Activated CD4-positive, alpha-beta memory T cell treated with anti-CD3 and anti-CD28 coated beads for 36 hours (primary cell): ENCODE measurements around the gene MPND. TPM values are rescaled to one million over a fixed set of nuclear protein-coding genes. Genes with fewer than 3 reads are reported as not detected.

Experiments used
- CTCF ChIA-PET: fragments of 350-600 bp; sonication (Branson Sonifier 250); formaldehyde crosslinking; loops from one replicate; lab custom pipeline; 2021; ENCODE audit warnings: antibody characterized with exemption, inconsistent platforms; lab: Charles Lee
- POLR2A ChIA-PET: fragments of 350-600 bp; sonication (Branson Sonifier 250); formaldehyde crosslinking; loops from one replicate; lab custom pipeline; 2021; ENCODE audit warnings: antibody characterized with exemption; lab: Charles Lee
- DNase-seq: peaks from one replicate; pipeline ENCODE4 v3.0.0-alpha.2; 2020
- H3K27ac Mint-ChIP-seq: one replicate; pipeline ENCODE4 v1.8.0; 2021; ENCODE audit warnings: mixed read lengths
- H3K27me3 Mint-ChIP-seq: one replicate; pipeline ENCODE4 v1.8.0; 2021; ENCODE audit warnings: mixed read lengths
- H3K36me3 Mint-ChIP-seq: one replicate; pipeline ENCODE4 v1.8.0; 2021; ENCODE audit warnings: mixed read lengths
- H3K4me1 Mint-ChIP-seq: one replicate; pipeline ENCODE4 v1.8.0; 2021; ENCODE audit warnings: low read depth, mixed read lengths
- H3K4me3 Mint-ChIP-seq: one replicate; pipeline ENCODE4 v1.8.0; 2021; ENCODE audit warnings: mild to moderate bottlenecking, mixed read lengths
- H3K9me3 Mint-ChIP-seq: one replicate; pipeline ENCODE4 v1.8.0; 2021; ENCODE audit warnings: mixed read lengths
- intact Hi-C: fragments of 100-400 bp; cut with micrococcal nuclease; formaldehyde crosslinking; loops from one replicate; pipeline ENCODE4 v1.15.1; 2023
- total RNA-seq, 2 experiments: library from RNA; stranded (reverse); gene quantifications; one replicate each; pipeline ENCODE4 v1.2.3, GENCODE V29; 2021

Gene MPND
- total RNA-seq, 2 experiments from 2014 or later = 19.6 to 22.6 TPM

DNA sequence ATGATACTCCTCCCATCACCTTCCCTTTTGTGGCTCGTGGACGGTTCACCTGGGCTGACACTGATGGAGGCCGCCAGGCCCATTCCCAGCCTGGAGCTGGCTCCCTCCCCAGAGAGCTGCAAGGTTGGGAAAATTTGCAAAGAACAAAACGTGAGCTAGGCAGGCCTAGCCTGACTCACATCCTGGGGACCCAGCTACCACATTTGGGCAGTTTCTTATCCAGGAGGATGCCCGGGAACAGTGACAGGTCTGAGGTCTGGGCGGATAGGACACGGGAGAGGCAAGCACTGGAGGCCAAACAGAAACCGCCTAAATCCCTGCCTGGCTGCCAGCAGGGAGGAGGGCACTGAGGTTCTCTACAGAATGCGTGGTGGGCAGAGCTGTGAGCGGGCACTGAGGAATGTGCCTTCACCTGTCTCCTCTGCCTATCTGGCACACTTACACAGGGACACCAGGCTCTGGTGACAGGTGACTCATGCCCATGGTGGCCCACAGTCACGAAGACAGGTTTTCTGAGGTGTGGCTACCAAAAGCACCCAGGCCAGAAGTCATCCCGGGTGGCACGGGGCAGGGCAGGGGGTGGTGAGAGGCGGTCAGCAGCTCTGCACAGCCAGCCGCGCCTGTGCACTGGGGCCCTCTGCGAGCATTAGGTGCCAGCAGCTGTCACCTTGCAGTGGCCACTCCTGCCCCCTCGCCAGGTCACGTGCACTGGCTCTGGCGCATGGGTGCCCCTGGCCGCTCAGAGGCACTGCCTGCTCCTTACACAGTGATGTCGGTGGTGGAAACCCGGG is 33.8 kb downstream of the MPND start:
- intact Hi-C loops = no loop called here
- Mint-ChIP-seq H3K4me1 (peaks cover 65% of the 10 kb centered on the region), H3K4me3 (no peak overlapping the region), H3K36me3 (no peaks in the 10 kb centered on the region), H3K27me3 (no peaks in the 10 kb centered on the region), H3K27ac (peak overlapping the region; percentile 58), H3K9me3 (no peaks in the 10 kb centered on the region)
- POLR2A ChIA-PET = no interaction called here
- no peak for DNase-seq
- CTCF ChIA-PET = interaction anchor here (1.0 to 4.5 kb wide), 3 partner anchors 7 to 25 kb away, joined by 4 to 32 read pairs (median 7); partner anchors contain the start of genes CHAF1A and SH3GL1

DNA sequence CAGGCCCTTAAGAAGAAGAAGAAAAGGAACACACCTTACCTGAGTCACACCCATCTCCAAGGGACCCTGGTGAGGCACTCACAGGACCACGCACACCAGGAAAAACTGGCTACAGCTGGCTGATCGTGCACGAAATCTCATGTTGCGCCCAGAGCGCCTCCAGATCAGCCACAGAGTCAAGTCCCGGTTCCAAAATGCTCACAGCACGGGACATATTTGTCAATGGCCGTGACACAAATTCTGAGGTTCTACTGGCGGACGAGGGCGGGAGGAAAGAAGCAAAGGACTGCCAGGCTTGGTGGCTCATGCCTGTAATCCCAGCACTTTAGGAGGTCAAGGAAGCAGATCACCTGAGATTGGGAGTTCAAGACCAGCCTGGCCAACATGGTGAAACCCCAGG is 35.5 kb downstream of the MPND start:
- DNase-seq = no peak
- Mint-ChIP-seq H3K4me3 (peak overlapping the region; percentile 74), H3K36me3 (no peaks in the 10 kb centered on the region), H3K9me3 (no peaks in the 10 kb centered on the region), H3K4me1 (peaks cover 63% of the 10 kb centered on the region), H3K27ac (peak overlapping the region; percentile 92), H3K27me3 (no peaks in the 10 kb centered on the region)
- ChIA-PET POLR2A (interaction anchor here (1.0 to 2.5 kb wide), 3 partner anchors 9 to 24 kb away, joined by 3 to 7 read pairs (median 5); partner anchors contain the start of genes CHAF1A and SH3GL1), CTCF (interaction anchor here (1.3 to 4.5 kb wide), 3 partner anchors 9 to 112 kb away, joined by 4 to 32 read pairs (median 7); partner anchors contain the start of genes CHAF1A and SH3GL1)
- intact Hi-C loops = loop anchor here (1.0 kb wide), 2 partner anchors 10 to 372 kb away; partner anchors contain the start of gene PIAS4

DNA sequence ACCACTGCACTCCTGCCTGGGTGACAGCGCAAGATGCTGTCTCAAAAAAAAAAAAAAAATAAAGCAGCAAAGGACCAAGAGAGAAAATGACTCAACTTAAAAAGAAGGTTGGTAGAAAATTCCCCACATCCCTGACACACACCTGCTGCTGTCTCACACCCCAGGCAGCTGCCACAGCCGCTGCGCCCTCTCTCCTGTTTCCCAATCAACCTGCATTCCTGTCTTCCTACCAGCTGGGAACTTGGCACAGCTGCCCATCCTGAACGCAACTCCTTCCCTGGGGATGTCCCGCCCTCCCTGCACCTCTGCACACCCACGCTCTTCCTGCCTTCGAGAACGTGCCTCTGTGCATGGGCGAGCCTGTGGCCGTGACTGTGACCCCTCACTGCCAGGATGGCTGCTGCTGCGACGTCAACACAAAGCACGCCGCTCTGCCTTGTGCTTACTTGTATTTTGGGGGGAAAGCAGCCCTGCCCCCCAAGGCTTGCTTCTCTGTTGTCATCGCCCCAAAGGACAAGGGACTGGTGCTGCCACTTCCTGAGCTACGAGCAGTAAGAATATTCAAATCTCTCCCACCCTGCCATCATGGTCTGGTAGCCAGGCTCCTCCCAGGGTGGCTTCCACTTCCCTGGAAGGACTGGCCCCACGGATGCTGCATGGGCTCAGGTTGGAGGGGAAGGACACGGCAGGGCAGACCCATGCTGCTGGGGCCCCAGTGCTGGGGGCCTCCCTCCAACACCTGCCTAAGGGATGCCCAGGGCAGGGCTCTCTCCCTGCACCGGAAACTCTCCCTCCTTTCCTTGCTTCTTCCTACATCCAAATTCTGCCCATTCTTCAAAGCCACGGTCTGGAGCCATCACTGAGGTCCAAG is 36.3 kb downstream of the MPND start:
- no peaks in the 10 kb centered on the region for H3K27me3 Mint-ChIP-seq
- peak overlapping the region; percentile 92 for H3K27ac Mint-ChIP-seq
- H3K9me3 Mint-ChIP-seq = no peaks in the 10 kb centered on the region
- ChIA-PET CTCF (interaction anchor here (1.3 to 4.5 kb wide), 4 partner anchors 10 to 113 kb away, joined by 4 to 32 read pairs (median 6); partner anchors contain the start of genes CHAF1A and SH3GL1), POLR2A (interaction anchor here (0.6 to 2.5 kb wide), 4 partner anchors 10 to 23 kb away, joined by 3 to 7 read pairs (median 5); partner anchors contain the start of genes CHAF1A and SH3GL1)
- H3K36me3 Mint-ChIP-seq = no peaks in the 10 kb centered on the region
- peak; percentile 61 for DNase-seq
- peaks cover 58% of the 10 kb centered on the region for H3K4me1 Mint-ChIP-seq
- intact Hi-C loops = loop anchor here (1.0 kb wide), 4 partner anchors 10 to 372 kb away; partner anchors contain the start of genes PIAS4 and SH3GL1
- peak overlapping the region; percentile 74 for H3K4me3 Mint-ChIP-seq

DNA sequence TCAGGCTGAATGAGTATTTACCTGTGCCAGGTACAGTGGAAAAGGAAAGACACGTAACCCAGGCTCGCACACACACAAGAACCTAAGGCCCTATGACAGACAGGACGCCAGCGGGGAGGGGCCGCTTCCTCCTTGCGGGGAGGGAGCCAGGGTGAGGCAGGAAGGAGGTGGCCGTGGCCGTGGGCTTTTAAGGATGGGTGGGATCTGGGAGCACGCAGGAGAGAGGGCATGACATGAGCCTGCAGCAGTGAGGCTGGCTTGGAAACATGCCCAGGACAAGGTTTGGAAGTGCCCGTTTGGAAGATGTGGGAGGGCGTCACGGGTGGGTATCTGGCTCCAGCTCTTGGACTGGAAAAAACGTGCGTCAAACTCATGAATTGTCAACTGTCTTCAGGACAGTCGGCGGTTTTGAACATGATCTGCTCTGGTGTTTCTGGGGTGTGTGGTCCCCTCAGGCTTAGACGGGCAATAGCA is 36.9 kb downstream of the MPND start:
- DNase-seq = peak; percentile 75
- intact Hi-C loops = loop anchor here (1.0 kb wide), 2 partner anchors 15 to 20 kb away; partner anchors contain the start of gene SH3GL1
- H3K9me3 Mint-ChIP-seq = no peaks in the 10 kb centered on the region
- H3K27me3 Mint-ChIP-seq = no peaks in the 10 kb centered on the region
- H3K4me1 Mint-ChIP-seq = peaks cover 58% of the 10 kb centered on the region
- peak overlapping the region; percentile 92 for H3K27ac Mint-ChIP-seq
- H3K4me3 Mint-ChIP-seq = peak overlapping the region; percentile 74
- CTCF ChIA-PET = interaction anchor here (1.0 to 4.5 kb wide), 6 partner anchors 10 to 114 kb away, joined by 3 to 32 read pairs (median 5); partner anchors contain the start of genes CHAF1A and SH3GL1
- H3K36me3 Mint-ChIP-seq = no peaks in the 10 kb centered on the region
- POLR2A ChIA-PET = interaction anchor here (1.6 to 2.5 kb wide), 2 partner anchors 11 to 22 kb away, joined by 5 to 7 read pairs; partner anchors contain the start of gene CHAF1A

- intact Hi-C loops = no loop called here
- Mint-ChIP-seq H3K36me3 (no peaks in the 10 kb centered on the region), H3K27me3 (no peaks in the 10 kb centered on the region), H3K9me3 (no peaks in the 10 kb centered on the region), H3K4me1 (peaks cover 30% of the 10 kb centered on the region), H3K4me3 (no peak overlapping the region), H3K27ac (no peak overlapping the region)
- DNase-seq = no peak
- ChIA-PET POLR2A (no interaction called here), CTCF (interaction anchor here (1.1 kb wide), 1 partner anchor 15 kb away, joined by 3 read pairs; the partner anchor contains the start of gene SH3GL1)
These were observed 42.1 kb downstream of the MPND start for GRCh38 chr19:4385291-4386040.

DNA sequence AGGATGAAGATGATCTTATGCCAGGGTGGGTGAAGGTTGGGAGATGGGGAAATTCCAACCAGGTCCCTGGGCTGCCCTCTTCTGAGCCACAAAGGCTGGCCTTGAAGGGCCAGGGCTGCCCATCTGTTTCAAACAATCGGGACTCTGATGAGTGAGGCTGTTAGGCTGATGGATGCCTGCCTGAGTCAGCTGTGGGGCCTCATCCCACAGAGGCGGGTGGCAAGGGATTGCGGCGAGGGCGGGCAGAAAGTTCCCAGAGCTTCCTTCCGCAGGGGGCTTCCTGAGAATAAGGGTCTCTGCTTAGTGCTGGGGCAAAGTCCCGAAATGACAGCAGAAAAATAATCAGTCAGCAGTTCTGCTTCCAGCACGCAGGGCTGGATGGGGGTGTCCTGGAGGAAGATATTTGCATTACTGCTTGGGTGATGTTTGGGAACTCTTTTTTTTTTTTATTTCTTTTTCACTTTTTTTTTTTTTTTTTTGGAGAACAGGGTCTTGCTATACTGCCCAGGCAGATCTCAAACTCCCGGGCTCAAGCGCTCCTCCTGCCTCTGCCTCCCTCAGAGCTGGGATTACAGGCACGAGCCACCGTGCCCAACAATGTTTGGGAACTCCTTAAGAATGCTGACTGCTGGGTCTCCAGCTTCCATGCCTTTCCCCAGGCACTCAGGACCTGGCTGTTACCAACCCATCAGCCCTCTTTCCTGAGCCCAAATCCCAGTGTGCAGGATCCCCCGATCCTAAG is 42.9 kb downstream of the MPND start:
- intact Hi-C loops = no loop called here
- DNase-seq = no peak
- no peaks in the 10 kb centered on the region for H3K36me3 Mint-ChIP-seq
- CTCF ChIA-PET = interaction anchor here (0.6 to 1.1 kb wide), 2 partner anchors 14 to 15 kb away, joined by 3 read pairs; partner anchors contain the start of gene SH3GL1
- peaks cover 29% of the 10 kb centered on the region for H3K4me1 Mint-ChIP-seq
- H3K27ac Mint-ChIP-seq = no peak overlapping the region
- H3K9me3 Mint-ChIP-seq = no peaks in the 10 kb centered on the region
- H3K27me3 Mint-ChIP-seq = no peaks in the 10 kb centered on the region
- no peak overlapping the region for H3K4me3 Mint-ChIP-seq
- POLR2A ChIA-PET = interaction anchor here (0.6 kb wide), 1 partner anchor 15 kb away, joined by 3 read pairs; no protein-coding TSS in a partner anchor

GRCh38 chr19:4388337-4389063 is 45.1 kb downstream of the MPND start:
- CTCF ChIA-PET = interaction anchor here (0.6 kb wide), 1 partner anchor 25 kb away, joined by 3 read pairs; no protein-coding TSS in a partner anchor

GRCh38 chr19:4389064-4389375 is 45.7 kb downstream of the MPND start:
- CTCF ChIA-PET = interaction anchor here (0.6 kb wide), 1 partner anchor 26 kb away, joined by 3 read pairs; no protein-coding TSS in a partner anchor
- POLR2A ChIA-PET = no interaction called here
- no peak for DNase-seq
- no peaks in the 10 kb centered on the region for H3K27me3 Mint-ChIP-seq
- H3K4me3 Mint-ChIP-seq = no peak overlapping the region
- H3K36me3 Mint-ChIP-seq = no peaks in the 10 kb centered on the region
- H3K9me3 Mint-ChIP-seq = no peaks in the 10 kb centered on the region
- no peak overlapping the region for H3K27ac Mint-ChIP-seq
- peaks cover 35% of the 10 kb centered on the region for H3K4me1 Mint-ChIP-seq
- intact Hi-C loops = no loop called here

More at GRCh38 chr19:4388337-4389063, 45.1 kb downstream of the MPND start:
- POLR2A ChIA-PET = no interaction called here
- no peak overlapping the region for H3K4me3 Mint-ChIP-seq
- no peaks in the 10 kb centered on the region for H3K9me3 Mint-ChIP-seq
- H3K27ac Mint-ChIP-seq = no peak overlapping the region
- no peak for DNase-seq
- no peaks in the 10 kb centered on the region for H3K27me3 Mint-ChIP-seq
- H3K4me1 Mint-ChIP-seq = peaks cover 32% of the 10 kb centered on the region
- intact Hi-C loops = no loop called here
- no peaks in the 10 kb centered on the region for H3K36me3 Mint-ChIP-seq

GRCh38 chr19:4389511-4390016 is 46.2 kb downstream of the MPND start:
- intact Hi-C loops = no loop called here
- no peak for DNase-seq
- ChIA-PET CTCF (no interaction called here), POLR2A (no interaction called here)
- Mint-ChIP-seq H3K36me3 (peaks cover 3% of the 10 kb centered on the region), H3K4me3 (no peak overlapping the region), H3K27me3 (no peaks in the 10 kb centered on the region), H3K4me1 (peaks cover 41% of the 10 kb centered on the region), H3K9me3 (no peaks in the 10 kb centered on the region), H3K27ac (no peak overlapping the region)
